GM18502 (cell line): ENCODE measurements around the gene OR6Y1.

Experiments used
- ATAC-seq: cut with Tn5 transposase; IDR thresholded peaks from one replicate; pipeline ENCODE4 v1.9.1; 2021; ENCODE audit warnings: mild to moderate bottlenecking; ENCODE audit not compliant: unreplicated experiment, poor library complexity

Gene OR6Y1

DNA sequence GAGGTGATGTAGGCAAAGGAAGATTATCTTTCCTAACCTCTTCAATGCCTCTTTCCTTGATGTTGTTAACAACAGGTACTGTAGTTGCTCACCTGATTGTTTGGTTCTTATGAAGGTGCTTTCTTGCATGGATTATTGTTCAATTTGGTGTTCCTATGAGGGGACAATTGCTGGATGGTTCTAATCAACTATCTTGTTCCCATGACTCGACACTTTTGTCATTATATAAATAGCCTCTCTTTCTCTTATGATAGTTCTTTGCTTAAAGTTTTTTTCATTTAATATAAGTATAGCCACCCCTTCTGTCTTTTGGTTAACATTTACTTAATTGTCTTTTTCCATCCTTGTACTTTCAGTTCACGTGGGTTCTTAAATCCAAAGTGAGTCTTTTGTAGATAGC, 46.7 kb downstream of the OR6Y1 start:
- no peak for ATAC-seq

DNA sequence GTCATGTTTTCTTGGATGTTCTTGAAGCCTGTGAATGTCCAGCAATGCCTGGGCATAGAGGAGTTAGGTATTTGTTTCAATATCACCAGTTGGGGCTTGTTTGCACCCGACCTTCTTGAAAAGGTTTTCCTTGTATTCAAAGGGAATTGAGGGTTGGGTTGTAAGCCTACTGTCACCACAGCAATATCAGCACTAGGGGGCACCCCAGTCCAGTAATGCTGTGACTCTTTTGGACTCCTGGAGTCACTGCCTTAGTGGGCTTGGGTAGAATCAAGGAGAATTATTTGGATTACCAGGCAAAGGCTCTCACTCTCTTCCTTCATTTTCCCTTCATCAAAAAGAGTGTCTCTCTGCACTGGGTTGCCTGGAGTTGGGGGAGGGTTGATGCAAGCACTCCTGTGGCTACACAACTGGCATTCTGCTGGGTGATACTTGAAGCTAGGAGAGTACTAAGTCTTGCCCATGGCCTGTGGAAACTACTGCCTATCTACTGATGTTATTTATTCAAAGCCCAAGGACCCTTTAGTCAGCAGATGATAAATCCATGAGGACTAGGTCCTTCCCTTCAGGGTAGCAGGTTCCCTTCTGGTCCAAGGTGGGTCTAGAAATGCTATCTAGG, 47.7 kb downstream of the OR6Y1 start:
- ATAC-seq: no peak

DNA sequence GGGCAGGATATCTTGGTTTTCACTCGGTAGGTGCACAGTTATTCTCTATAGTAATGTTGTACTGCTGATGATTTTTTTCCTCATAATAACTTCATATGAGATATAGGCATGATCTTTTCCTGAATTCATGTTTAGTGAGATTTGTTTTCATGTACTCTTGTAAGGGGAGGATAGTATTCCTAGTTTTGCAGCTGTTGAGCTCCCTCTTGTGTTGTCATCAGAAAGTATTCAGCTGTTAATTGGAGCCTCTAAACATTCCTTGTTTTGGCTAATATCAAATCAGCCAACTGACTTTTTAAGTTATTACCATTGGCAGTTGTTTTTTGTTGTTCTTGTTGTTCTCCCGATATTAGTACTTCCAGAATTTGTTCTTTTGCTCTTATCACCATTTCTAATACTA, 57.8 kb downstream of the OR6Y1 start:
- ATAC-seq: no peak

DNA sequence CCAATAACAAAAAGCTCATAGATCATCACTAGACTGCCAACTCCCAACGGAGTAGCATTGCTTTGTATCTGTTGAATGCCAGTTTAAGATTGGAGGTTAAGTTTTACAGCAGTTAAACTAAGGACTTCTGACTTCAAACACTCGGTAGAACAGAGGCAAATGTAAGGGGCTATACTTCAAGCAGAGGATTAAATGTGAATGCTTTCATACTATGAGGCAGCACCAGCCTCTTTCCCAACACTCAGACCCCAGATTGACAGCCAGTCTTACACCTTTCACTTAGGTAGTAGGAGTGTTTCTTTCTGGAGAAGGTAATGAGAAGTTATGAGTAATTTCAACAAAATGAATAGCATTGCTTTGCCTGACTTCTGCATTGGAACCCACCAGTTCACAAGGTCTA, 59.4 kb downstream of the OR6Y1 start:
- ATAC-seq: no peak
